NCI-H2081 (cell line): Measurements from ENCODE around the gene ZSCAN29.
A peak's percentile ranks its signal among the peaks of the same experiment; 100 is the strongest.

Experiments
- DNase-seq, 2 experiments: peaks; one replicate each; lab custom pipeline; 2025; lab: John Stamatoyannopoulos, UW

ZSCAN29 gene

DNA sequence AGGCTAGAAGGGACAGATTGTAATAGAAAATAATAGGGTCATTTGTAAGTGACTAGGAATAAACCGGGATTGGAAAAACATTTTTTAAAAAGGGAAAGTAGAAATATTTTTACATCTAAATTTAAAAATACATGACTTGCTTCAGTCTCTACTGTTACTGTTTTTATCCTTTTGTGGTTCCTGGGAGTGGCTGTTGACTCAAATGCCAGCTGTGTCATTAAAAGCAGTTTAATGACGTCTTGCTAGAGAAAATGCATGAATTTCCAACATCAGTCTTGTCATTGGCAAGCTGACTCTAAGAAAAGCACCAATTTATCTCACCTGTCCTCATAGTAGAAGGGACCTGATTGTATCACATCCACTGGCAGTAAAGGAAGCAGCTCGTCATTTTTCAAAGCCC, 23.7 kb downstream of the ZSCAN29 start:
- DNase-seq = no peak

DNA sequence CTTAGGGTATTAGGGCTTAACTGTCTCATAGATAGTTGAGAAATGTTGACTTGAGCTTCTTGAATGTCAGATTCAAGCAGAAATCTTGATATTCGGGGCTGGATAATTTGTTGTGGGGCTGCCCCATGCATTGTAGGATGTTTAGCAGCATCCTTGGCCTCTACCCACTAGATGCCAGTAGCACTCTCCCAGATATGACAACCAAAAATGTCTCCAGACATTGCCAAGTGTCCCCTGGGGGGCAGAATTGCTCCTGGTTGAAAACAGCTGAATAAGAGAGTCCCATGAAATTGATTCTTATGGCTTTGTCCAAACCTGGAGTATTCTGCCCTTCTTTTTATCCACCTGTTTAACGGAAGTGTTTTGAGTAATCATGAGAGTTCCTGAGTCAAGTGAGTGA, 24.5 kb downstream of the ZSCAN29 start:
- DNase-seq = no peak

DNA sequence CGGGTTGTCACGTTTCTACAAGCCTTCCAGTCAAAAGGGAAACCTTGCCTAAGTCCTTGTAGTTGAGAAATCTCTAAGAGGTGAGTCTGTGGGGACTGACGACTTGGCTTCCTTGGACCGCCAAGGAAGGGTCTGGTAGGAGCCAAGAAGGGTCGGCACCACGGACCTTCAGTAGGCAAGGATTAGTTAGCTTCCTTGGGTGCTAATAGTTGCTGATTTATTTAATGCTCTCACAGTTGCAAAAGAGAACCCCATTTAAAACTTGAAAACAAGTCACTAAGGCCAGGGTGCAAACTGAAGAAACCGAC, 40.1 kb downstream of the ZSCAN29 start:
- DNase-seq = no peak

- peak; percentile 89 to 93 for DNase-seq
These were observed 40.7 kb downstream of the ZSCAN29 start, which contains the start of gene LCMT2 for GRCh38 chr15:43329960-43330779. TSS of gene LCMT2 (minus strand) at chr15:43330573. CDS start at chr15:43330489, 84 bp downstream.

- peak; percentile 20 to 58 for DNase-seq
These were observed 41.5 kb downstream of the ZSCAN29 start for GRCh38 chr15:43329217-43329959.

GRCh38 chr15:43325039-43325684, 45.7 kb downstream of the ZSCAN29 start:
- DNase-seq = peak in 1 of 2 experiments; percentile 13

DNA sequence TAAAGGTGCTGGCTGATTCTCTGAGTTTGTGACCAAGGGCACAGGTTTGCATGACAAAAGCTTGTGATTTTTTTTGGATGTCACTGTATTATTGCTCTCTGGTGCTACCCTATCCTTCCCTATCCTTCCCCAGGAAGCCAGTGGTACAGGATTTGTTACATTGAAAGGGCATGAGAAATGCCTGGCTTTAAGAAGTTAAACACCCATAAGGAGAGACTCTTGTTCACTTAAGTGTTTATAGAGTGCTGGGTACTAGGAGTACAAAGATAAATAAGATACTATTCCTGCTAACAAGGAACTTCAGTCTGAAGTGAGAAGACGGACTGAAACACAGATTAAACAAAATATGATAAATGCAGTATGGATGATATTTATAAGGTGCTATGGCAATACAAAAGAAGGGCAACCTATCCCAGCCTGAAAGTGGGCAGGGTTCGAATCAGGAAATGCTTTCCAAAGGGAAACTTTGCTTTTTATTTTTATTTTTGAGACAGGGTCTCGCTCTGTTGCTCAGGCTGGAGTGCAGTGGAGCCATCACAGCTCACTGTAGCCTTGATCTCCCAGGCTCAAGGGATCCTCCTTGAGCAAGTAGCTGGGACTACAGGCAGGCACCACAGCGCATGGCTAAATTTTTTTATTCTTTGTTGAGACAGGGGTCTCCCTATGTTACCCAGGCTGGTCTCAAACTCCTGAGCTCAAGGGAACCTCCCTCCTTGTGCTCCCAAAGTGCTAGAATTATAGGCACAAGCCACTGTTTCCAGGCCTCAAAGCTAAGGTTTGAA, 51.7 kb downstream of the ZSCAN29 start:
- DNase-seq = no peak

DNA sequence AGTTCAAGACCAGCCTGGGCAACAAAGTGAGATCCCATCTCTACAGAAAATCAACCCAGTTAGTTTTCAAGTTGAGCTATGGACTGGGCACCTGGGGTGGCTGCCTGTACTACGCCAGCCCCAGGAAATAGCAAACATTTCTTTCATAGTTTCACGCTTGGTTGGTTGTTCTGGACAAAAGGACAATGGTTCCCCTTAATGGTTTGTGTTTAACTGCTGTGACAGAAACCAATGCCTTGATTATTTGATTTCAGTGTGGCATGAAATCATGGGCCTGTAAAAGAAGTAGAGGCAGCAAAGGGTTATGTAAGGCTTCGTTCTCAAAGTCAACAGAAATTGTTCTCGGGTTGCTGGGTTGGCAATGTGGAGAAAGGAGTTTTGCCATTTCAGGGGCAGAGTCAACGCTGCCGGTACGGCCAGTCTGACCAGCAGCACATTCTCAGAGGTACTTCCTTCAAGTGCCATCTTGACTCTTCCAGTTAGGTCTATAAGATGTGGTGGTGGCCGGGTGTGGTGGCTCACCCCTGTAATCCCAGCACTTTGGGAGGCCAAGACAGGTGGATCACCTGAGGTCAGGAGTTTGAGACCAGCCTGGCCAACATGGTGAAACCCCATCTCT, 53.2 kb downstream of the ZSCAN29 start:
- peak in 1 of 2 experiments; percentile 35 for DNase-seq

GRCh38 chr15:43316971-43317346, 53.9 kb downstream of the ZSCAN29 start:
- DNase-seq = no peak

DNA sequence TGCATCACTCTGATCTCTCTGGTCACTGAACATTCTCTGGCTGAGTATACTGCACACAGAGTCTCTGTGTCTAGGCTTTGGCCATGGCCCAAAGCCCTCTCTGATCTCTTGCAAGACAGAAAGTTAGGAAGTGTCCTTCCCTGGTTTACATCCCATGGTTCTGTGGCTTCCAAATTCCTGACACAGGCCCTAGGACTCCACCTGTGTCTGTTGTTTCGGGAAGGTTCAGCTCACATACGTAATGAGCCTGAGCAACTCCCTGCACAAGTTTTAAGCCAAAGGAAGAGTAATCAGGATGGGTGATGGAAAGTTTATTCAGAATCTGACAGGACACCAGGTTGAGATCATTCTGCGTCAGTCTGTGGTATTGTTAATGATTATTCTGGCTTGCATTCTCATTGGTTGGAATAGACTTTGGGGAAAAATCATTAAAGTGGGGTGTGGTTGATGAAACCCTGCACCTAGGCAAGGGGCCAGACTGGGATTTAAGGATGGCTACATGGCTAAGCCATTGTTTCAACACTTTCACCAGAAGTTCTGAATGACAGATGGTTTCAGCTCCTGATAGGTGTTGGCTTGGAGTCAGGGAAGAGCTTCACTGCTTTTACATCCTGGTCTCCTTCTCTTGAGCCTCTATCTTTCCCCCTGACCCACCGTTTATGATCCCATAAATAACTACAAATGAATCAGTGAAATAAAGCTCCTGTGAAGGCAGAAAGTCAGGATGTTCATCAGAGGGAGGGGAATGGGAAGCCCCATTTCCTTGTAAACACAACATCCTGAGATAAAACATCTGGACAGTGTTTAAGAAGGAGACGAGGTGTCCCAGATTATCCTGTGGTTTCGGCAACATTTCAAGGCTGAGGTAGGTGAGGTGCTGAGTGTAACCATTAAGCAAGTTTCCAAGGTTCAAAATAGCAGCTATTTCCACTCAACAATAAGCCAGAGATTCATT, 54.5 kb downstream of the ZSCAN29 start:
- DNase-seq = no peak

DNA sequence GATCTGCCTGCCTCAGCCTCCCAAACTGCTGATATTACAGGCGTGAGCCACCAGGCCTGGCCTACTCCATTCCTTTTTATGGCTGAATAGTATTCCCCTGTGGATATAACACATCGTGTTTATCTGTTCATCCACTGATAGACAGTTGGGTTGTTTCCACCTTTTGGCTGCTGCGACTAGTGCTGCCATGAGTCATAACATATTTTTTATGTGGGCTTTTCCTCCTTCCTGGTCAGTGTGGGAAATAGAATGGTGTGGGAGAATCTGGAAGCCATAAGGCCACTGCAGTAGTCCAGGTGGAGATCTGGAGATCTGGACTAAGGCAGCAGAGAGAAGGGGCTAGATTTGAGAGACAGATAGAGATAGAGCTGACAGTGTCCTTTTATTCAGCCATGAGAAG, 56.7 kb downstream of the ZSCAN29 start:
- DNase-seq = no peak

DNA sequence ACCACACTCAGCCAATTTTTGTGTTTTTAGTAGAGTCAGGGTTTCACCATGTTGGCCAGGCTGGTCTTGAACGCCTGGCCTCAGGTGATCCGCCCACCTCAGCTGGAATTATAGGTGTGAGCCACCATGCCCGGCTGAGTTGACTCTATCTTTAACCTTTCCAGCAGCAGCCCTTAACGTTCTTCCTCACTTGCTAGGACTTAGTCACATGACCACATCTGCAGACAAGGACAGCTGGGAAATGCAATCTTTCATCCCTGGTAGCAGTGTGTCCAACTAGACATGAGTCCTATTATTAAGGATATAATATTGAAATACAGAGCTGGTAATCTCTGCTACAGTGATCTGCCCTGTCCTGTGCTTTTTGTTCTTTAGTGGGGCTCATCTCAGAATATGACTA, 58.5 kb downstream of the ZSCAN29 start:
- no peak for DNase-seq
